H1 (cell line): Measurements from ENCODE around the gene CALCOCO2.

ENCODE experiments used
- BRCA1 ChIP-seq: IDR thresholded peaks from 2 replicates; pipeline ENCODE4 v1.6.1; 2012; ENCODE audit warnings: low read depth, low read length, improper control_type of control experiment
- CEBPB ChIP-seq: IDR thresholded peaks from 2 replicates; pipeline ENCODE4 v1.6.1; 2012; ENCODE audit warnings: low read depth, low read length
- CHD2 ChIP-seq: IDR thresholded peaks from 2 replicates; pipeline ENCODE4 v1.6.1; 2012; ENCODE audit warnings: low read length, improper control_type of control experiment
- MAFK ChIP-seq: IDR thresholded peaks from 2 replicates; pipeline ENCODE4 v1.6.1; 2012; ENCODE audit warnings: low read depth, mild to moderate bottlenecking, improper control_type of control experiment, low read length
- NRF1 ChIP-seq: IDR thresholded peaks from 2 replicates; pipeline ENCODE4 v1.6.1; 2011; ENCODE audit warnings: mild to moderate bottlenecking, low read depth, low read length, improper control_type of control experiment
- POLR2A ChIP-seq, 2 experiments: IDR thresholded peaks; 1 replicate in 1 of 2; 2 replicates in 1 of 2; pipeline ENCODE4 v1.6.1; 2011; ENCODE audit warnings: low read depth in 2 of 2, low read length in 2 of 2, mild to moderate bottlenecking in 2 of 2; ENCODE audit errors: control extremely low read depth in 1 of 2
- POLR2AphosphoS5 ChIP-seq: IDR thresholded peaks from 2 replicates; pipeline ENCODE4 v1.6.1; 2011; ENCODE audit warnings: low read depth, low read length
- RAD21 ChIP-seq, 2 experiments: IDR thresholded peaks in 1 of 2; conservative IDR thresholded peaks in 1 of 2; 2 replicates each; pipeline ENCODE4 v1.6.1; 2011; ENCODE audit warnings: low read depth in 2 of 2, low read length in 2 of 2, improper control_type of control experiment in 1 of 2, inconsistent platforms in 1 of 2, mild to moderate bottlenecking in 1 of 2, moderate library complexity in 1 of 2
- RNF2 ChIP-seq: fragments of 200-900, 300-1000 bp; sonication (generic); IDR thresholded peaks from 2 replicates; pipeline ENCODE4 v1.7.1; 2016; ENCODE audit warnings: borderline replicate concordance, low read depth, mild to moderate bottlenecking, antibody characterized with exemption, low read length; ENCODE audit not compliant: poor library complexity, severe bottlenecking; ENCODE audit errors: missing control alignments
- SIX5 ChIP-seq: IDR thresholded peaks from 2 replicates; pipeline ENCODE4 v1.6.1; 2011; ENCODE audit warnings: mild to moderate bottlenecking, low read depth, low read length
- SRF ChIP-seq: IDR thresholded peaks from 2 replicates; pipeline ENCODE4 v1.6.1; 2011; ENCODE audit warnings: mild to moderate bottlenecking, low read depth, low read length, moderate library complexity
- TBP ChIP-seq: IDR thresholded peaks from 2 replicates; pipeline ENCODE4 v1.6.1; 2011; ENCODE audit warnings: low read depth, low read length, improper control_type of control experiment
- ZNF274 ChIP-seq: IDR thresholded peaks from 2 replicates; pipeline ENCODE4 v1.7.0; 2012; ENCODE audit warnings: low read length, borderline replicate concordance; ENCODE audit errors: extremely low read depth
- TF ChIP-seq, protein P1 (sequence below), 3 experiments: IDR thresholded peaks; 1 replicate in 2 of 3; 2 replicates in 1 of 3; pipeline versions ENCODE4 v1.5.1 to v1.6.1; 2011; ENCODE audit warnings: low read length in 3 of 3, mild to moderate bottlenecking in 3 of 3, inconsistent platforms in 2 of 3, low read depth in 1 of 3, moderate library complexity in 1 of 3; ENCODE audit not compliant: insufficient read depth in 1 of 3; ENCODE audit errors: control extremely low read depth in 1 of 3

DNA sequence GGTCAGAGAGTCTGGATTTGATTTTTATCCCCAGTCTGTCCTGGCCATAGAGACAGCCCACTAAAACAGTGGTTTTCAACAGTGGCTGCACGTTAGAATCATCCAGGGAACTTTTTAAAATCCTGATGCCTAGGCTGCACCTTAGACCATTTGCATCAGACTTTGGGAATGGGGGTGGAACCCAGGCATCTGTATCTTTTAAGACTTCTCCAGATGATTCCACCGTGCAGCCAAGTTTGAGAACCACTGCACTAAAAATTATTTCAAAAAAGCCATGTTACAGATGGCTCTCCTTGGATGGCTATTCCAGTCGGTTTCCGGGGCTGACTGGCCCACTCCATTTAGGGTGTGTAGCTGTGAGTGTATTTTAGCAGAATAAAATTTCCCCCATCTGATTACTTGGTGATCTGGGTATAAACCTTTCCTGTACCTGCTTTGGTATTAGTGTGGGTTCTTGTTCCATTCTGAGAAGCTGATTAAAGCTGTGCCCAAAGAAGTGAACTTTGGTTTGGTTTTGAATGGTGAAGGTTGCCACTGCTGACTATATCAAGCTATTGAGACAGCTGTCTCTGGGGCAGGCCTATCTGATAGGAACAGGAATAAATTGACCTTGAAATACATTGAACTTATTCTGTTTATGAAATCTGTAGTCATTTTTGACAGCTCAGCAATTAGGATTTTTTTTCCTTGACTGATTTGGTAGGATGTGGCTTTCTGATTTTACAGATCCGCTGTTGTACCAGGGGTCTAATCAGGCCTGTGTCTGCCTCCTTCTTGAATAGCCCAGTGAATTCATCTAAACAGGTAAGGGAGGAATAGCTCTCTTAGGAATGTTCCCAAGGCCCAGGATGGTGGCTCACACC, 63.0 kb downstream of the CALCOCO2 start:
- TF ChIP-seq POLR2A (IDR thresholded peaks at IDR 0.05; ENCODE audit: control extremely low read depth in 1 of 2, low read depth in 2 of 2, low read length in 2 of 2) (no peak), BRCA1 (no peak), MAFK (no peak), RAD21 (IDR thresholded peaks at IDR 0.05 in 1 of 2, conservative IDR thresholded peaks at IDR 0.05 in 1 of 2; ENCODE audit: low read depth in 2 of 2, low read length in 2 of 2) (no peak), POLR2AphosphoS5 (no peak), ZNF274 (no peak), SIX5 (no peak), CEBPB (no peak), SRF (no peak), TBP (no peak), RNF2 (no peak), CHD2 (no peak), NRF1 (no peak)
- TF ChIP-seq, protein P1, sequence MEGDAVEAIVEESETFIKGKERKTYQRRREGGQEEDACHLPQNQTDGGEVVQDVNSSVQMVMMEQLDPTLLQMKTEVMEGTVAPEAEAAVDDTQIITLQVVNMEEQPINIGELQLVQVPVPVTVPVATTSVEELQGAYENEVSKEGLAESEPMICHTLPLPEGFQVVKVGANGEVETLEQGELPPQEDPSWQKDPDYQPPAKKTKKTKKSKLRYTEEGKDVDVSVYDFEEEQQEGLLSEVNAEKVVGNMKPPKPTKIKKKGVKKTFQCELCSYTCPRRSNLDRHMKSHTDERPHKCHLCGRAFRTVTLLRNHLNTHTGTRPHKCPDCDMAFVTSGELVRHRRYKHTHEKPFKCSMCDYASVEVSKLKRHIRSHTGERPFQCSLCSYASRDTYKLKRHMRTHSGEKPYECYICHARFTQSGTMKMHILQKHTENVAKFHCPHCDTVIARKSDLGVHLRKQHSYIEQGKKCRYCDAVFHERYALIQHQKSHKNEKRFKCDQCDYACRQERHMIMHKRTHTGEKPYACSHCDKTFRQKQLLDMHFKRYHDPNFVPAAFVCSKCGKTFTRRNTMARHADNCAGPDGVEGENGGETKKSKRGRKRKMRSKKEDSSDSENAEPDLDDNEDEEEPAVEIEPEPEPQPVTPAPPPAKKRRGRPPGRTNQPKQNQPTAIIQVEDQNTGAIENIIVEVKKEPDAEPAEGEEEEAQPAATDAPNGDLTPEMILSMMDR (IDR thresholded peaks at IDR 0.05; ENCODE audit: control extremely low read depth in 1 of 3, insufficient read depth in 1 of 3, low read depth in 1 of 3, low read length in 3 of 3) = no peak
